Measurements from ENCODE around the gene WDR70. TPM values are rescaled to one million over a fixed set of nuclear protein-coding genes. Genes with fewer than 3 reads are reported as not detected.

Gene WDR70
- total and polyA plus RNA-seq, 2 of the 8 experiments (the other 6 are each of a cell fraction or from before 2014, with no cell fraction given): 10.6 to 37.4 TPM

DNA sequence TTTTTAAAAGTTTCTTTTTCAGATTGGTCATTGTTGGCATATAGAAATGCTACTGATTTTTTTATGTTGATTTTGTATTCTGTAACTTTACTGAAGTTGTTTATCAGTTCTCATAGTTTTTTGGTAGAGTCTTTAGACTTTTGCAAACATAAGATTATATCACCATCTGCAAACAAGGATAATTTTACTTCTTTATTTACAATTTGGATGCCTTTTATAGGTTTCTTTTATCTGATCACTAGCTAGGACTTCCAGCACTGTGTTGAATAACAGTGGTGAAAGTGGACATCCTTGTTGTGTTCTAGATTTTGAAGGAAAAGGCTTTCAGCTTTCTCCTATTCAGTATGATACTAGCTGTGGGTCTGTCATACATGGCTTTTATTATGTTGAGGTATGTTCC is 170.3 kb downstream of the WDR70 start (continued):
- TF ChIP-seq TAF1 (IDR thresholded peaks at IDR 0.05; ENCODE audit: low read depth, low read length) (no peak), CHD2 (IDR thresholded peaks at IDR 0.05; ENCODE audit: low read length) (no peak), SRF (IDR thresholded peaks at IDR 0.05; ENCODE audit: low read depth, low read length) (no peak), EGR1 (IDR thresholded peaks at IDR 0.05; ENCODE audit: borderline replicate concordance, low read depth, low read length) (no peak)
